Activated naive CD8-positive, alpha-beta T cell treated with anti-CD3 and anti-CD28 coated beads, Interleukin-2, amount 50 U/mL, for 16 hours (primary cell): ENCODE data around the gene KCNK17.

Source experiments
- DNase-seq: peaks from one replicate; pipeline ENCODE4 v3.0.0-alpha.2; 2020; ENCODE audit warnings: low read depth, low spot score

KCNK17 gene

GRCh38 chr6:39314273-39314795 lies at the start of gene KCNK17:
KCNK17 (minus strand) TSS chr6:39314419; CDS start chr6:39314320, 99 bp downstream.
- DNase-seq, result no peak

- no peak for DNase-seq
Measured at GRCh38 chr6:39363280-39363679, 49.1 kb upstream of the KCNK17 start.

GRCh38 chr6:39362487-39362865 lies 48.3 kb upstream of the KCNK17 start:
- no peak for DNase-seq

DNA sequence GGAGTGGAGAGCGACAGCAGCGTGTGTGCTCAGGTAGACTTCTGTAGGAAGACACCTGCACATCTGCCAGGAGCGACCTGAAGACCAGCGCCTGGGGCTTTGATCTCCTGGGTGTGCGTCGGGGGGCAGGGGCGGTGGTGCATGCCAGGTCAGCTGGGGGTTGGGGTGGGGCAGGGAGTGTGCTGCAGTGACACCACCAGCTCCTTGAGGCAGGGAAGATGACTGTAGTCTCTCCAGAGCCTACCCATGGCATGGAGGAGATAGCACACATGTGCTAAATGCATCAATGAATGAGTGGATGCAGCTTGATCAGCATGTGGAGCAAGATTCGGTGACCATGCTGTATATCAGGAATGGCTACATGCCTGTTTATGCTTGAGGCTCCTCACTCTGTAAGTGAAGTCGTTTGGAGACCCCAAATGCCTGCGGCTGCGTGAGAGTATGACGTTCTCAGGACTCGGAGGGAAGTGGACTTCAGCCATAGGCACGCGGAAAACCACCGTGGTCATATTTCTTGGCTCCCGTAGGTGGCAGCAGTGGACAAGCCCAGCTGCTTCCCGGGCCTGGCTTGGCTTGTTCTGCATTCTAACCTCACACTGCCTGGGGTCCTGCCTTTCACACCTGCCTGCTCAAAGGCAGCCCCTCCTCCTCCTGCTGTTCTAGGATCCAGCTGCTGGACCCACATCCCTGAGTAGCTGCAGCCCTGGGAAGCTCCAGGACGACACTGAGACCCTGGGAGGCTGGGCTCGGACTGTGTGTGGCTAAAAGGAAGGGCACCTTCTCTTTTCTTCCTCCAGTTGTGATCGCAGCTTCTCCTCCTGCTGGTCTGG lies 47.7 kb upstream of the KCNK17 start:
- no peak for DNase-seq

DNA sequence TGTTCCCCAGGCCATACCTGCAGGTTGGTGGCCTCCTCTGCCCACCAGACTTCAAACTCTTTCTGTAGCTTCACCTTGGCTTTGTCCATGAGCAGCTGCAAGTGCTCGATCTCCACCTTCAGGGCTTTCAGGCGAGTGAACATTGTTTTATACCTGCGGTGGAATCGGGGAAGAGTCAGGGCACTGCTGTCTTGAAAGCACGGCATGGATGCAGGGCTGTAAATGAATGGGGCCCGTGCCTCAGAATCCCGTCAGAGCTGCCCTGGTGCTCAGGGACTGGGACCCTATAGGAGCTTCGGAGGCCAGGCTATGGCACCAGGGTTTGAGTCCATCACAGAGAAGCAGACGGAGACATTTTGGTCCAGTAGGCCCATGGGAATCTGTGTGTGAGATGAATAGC lies 46.2 kb upstream of the KCNK17 start:
- DNase-seq, result no peak

DNA sequence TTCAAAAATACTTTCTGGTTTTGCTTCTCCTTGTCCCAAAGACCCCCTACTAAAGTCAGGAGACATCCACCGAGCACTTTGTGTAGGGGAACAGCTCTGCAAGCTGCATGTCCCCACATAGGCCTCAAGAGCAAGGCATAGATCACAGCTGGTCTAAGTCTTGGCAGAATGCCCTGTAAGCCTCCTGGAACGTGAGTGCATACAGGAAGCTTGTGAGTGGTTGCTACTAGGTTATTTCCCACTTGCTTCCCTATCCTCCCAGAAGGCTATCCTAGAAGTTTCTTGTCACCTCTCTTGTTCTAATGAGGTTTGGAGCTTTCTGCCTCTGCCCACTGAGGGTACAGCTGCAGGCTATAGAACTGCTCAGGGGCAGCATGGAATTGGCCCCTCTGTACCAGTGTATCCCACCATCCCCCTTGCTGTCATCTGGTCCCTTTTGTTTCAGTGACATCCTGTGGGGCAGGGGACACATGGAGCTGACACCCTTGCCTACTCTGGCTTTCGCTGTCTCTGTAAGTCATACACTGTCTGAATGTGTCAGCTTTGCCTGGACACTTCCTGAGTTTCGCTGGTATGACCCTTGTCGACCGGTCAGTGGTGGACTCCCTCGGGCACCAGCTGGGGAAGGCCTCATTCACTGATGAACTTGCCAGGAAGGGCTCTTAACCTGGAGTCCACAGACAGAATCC lies 43.9 kb upstream of the KCNK17 start:
- DNase-seq, result no peak

- DNase-seq, result no peak
Measured at GRCh38 chr6:39353698-39354315, 39.6 kb upstream of the KCNK17 start.

DNA sequence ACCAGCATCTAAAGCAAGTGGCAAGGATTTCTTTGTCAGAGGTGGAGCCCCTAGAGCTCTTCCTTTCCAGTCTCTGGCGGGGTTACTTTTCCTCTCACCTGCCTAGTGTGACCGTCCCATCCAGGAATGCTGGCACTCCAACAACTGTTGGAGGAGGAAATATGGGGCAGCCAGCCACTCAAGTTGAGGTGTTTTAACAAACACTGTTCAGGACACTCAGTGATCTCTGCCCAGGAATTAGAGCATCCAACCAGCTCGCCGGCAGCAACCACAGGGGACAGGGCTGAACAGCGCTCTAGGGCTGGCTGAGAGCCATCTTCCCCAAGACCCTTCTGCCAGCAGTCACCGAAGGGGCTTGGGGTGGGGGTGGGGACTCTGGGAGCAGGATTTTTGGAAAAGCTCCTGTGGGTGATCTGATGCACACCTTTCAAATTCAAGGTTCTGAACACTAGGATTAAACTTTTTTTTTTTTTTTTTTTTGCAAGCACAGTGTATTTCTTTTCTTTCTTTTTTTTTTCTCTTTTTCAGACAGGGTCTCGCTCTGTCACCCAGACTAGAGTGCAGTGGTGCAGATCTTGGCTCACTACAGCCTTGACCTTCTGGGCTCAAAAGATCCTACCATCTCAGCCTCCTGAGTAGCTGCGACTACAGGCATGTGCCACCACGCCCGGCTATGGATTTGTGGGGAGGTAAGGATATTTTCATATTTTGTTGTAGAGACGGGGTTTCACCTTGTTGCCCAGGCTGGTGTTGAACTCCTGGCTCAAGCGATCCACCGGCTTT lies 36.7 kb upstream of the KCNK17 start:
- no peak for DNase-seq

GRCh38 chr6:39348740-39349139 lies 34.5 kb upstream of the KCNK17 start:
- no peak for DNase-seq

DNA sequence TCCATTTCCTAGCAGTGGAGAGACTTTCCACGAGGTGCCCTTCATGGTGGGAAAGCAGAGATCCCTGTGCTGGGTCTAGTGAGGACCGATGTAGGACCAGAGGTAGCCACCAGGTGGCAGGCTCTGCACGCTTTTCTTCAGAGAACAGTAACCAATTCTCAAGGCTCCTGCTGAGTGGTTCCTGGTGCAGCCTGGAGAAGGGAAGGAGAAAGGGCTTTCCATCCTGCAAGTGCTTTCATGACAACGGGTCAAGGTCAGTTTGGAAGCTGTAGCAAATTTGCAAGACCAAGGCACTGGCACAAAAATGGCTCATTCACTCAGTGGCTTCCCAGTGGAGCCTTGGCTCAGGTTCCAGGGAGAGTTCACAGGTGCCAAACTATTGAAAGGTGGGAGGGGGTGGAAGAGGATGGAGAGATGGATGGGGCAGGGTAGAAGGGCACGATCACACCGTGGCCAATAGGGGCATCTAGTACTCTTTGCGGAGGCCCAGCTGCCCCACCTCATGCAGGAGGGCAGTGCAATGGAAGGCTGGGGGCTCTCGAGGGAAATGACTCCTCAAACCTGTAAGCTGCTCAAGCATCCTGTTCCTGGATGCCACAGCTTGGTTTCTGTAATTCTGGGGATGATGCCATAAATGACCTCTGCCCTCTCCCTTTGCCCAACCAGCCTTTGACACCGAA lies 33.8 kb upstream of the KCNK17 start:
- no peak for DNase-seq

GRCh38 chr6:39347206-39347605 lies 33.0 kb upstream of the KCNK17 start:
- no peak for DNase-seq

- no peak for DNase-seq
Measured at GRCh38 chr6:39344821-39345280, 30.6 kb upstream of the KCNK17 start.

GRCh38 chr6:39343396-39343870 lies 29.2 kb upstream of the KCNK17 start:
- no peak for DNase-seq

- DNase-seq, result no peak
Measured at GRCh38 chr6:39342692-39343395, 28.6 kb upstream of the KCNK17 start.

- DNase-seq, result no peak
Measured at GRCh38 chr6:39341937-39342336, 27.7 kb upstream of the KCNK17 start.

DNA sequence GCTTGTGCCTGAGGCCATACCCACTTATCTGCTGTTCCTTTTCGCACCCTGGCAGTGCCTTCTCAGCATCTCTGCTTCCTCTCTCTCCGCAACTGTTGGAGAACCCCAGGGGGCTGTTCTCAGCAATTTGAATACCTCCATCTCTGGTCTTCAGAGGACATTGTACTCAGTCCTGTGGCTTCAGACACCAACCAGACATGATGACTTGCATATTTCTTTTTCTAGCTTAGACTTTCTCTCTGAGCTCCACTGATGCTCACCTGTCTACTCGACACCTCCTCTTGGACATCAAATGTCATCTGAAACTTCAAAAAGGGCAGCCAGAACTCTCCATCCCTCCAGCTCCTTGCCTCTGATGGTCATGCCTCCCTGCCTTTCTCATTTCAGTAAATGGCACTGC lies 27.1 kb upstream of the KCNK17 start:
- DNase-seq, result no peak

- no peak for DNase-seq
Measured at GRCh38 chr6:39339868-39340550, 25.8 kb upstream of the KCNK17 start.

GRCh38 chr6:39339096-39339867 lies 25.1 kb upstream of the KCNK17 start:
- no peak for DNase-seq

DNA sequence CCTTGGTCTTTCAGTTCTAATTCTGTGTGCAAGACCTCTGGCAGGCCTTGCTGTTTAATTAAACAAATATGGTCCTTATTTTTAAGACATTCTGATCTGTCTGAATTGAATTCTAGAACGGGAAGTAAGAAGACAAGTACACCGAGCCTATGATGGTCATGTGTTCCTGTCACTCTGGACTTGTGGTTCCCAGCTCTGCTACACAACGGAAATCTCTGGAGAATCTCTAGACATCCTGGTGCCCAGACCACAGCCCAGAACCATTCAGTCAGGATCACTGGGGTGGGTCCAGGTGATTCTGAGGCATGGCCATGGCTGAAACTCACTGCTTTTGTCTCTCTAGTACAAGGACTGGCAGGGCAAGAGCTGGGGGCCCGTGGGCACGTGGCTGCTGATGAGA lies 24.2 kb upstream of the KCNK17 start:
- no peak for DNase-seq
